Measurements from ENCODE around the gene ZNF516. TPM values are rescaled to one million over a fixed set of nuclear protein-coding genes. Genes with fewer than 3 reads are reported as not detected.

ZNF516 gene
- total RNA-seq, 4 donors from 2014 or later: 20.5 to 55.4 (median 22.4) TPM

- DNase-seq (ENCODE audit: low spot score in 2 of 2): no peak
- no peak overlapping the region for H3K27ac ChIP-seq
- peaks cover 17% of the 10 kb centered on the region for H3K4me1 ChIP-seq
- WGBS: 79% methylated on average over 9 of the region's 9 CpGs
- H3K9me3 ChIP-seq: no peaks in the 10 kb centered on the region
- H3K36me3 ChIP-seq: no peaks in the 10 kb centered on the region
- peaks cover 8% of the 10 kb centered on the region for H3K27me3 ChIP-seq
- H3K4me3 ChIP-seq: no peak overlapping the region
- TF ChIP-seq EP300 (IDR thresholded peaks at IDR 0.05): no peak
These were observed 35.8 kb upstream of the ZNF516 start for GRCh38 chr18:76530846-76531245.

GRCh38 chr18:76530391-76530790 is 35.3 kb upstream of the ZNF516 start:
- Histone ChIP-seq H3K9me3 (no peaks in the 10 kb centered on the region), H3K36me3 (no peaks in the 10 kb centered on the region), H3K27ac (no peak overlapping the region), H3K4me3 (no peak overlapping the region), H3K27me3 (peaks cover 8% of the 10 kb centered on the region), H3K4me1 (peaks cover 17% of the 10 kb centered on the region)
- TF ChIP-seq POLR2A (IDR thresholded peaks at IDR 0.05) (no peak), POLR2AphosphoS5 (IDR thresholded peaks at IDR 0.05) (no peak), EP300 (IDR thresholded peaks at IDR 0.05) (no peak)
- TF ChIP-seq, protein P1, sequence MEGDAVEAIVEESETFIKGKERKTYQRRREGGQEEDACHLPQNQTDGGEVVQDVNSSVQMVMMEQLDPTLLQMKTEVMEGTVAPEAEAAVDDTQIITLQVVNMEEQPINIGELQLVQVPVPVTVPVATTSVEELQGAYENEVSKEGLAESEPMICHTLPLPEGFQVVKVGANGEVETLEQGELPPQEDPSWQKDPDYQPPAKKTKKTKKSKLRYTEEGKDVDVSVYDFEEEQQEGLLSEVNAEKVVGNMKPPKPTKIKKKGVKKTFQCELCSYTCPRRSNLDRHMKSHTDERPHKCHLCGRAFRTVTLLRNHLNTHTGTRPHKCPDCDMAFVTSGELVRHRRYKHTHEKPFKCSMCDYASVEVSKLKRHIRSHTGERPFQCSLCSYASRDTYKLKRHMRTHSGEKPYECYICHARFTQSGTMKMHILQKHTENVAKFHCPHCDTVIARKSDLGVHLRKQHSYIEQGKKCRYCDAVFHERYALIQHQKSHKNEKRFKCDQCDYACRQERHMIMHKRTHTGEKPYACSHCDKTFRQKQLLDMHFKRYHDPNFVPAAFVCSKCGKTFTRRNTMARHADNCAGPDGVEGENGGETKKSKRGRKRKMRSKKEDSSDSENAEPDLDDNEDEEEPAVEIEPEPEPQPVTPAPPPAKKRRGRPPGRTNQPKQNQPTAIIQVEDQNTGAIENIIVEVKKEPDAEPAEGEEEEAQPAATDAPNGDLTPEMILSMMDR (IDR thresholded peaks at IDR 0.05): no peak
- WGBS: 96% methylated on average over 10 of the region's 11 CpGs
- DNase-seq (ENCODE audit: low spot score in 2 of 2): no peak

GRCh38 chr18:76529433-76529811 is 34.4 kb upstream of the ZNF516 start:
- TF ChIP-seq, protein P1 (IDR thresholded peaks at IDR 0.05): no peak
- no peak for TF ChIP-seq EP300 (IDR thresholded peaks at IDR 0.05)
- no peak for TF ChIP-seq POLR2A (IDR thresholded peaks at IDR 0.05)
- no peak for TF ChIP-seq POLR2AphosphoS5 (IDR thresholded peaks at IDR 0.05)
- H3K4me3 ChIP-seq: peak overlapping the region; percentile 49
- H3K27me3 ChIP-seq: peaks cover 14% of the 10 kb centered on the region
- no peak for DNase-seq (ENCODE audit: low spot score in 2 of 2)
- no peaks in the 10 kb centered on the region for H3K36me3 ChIP-seq
- WGBS: 79% methylated on average over 23 of the region's 23 CpGs
- H3K4me1 ChIP-seq: peaks cover 24% of the 10 kb centered on the region
- peak overlapping the region; percentile 76 for H3K27ac ChIP-seq
- no peaks in the 10 kb centered on the region for H3K9me3 ChIP-seq

DNA sequence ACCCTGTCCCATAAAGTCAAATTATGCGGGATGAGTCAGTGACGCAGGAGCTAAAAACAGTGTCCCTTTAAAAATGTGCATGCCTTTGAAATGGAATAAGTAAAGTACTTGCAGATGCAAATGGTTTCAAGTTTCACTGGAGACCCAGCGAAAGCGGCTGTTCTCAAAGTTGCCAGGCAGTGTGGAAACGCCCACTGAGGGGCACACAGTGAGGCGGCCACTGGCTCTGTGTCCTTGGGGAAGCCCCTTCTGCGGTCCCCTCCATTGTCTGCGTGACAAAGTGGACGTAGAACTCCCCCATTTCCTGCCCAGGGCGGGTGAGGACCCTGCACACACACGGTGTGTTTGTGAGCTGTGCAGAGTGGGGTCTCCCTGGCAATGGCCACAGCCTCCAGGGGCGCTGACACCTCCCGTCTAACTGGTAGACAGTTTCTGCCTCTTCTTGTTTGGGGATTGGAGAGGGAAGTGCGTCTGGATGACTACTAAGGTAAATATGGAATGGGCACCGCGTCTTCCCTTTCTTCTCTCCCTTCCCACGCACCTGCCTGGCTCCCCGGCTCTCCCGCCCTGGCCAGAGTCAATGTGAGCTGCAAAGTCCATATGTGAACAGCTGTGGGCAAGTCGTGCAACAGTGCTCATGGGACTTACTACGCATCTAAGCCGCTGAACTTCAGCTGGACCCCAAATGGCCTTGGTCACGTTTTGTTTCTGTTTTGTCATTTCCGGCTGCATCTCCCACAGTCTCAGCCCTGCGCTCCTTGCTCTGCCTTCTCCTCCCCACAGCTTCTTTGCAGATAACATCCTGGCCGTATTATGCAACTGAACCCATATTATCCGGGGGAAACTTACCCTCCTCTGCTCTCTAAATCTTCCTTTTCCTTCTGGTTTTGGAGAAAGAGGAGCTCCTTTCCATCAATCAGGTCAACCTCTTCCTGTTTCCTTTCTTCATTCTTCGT is 33.7 kb upstream of the ZNF516 start:
- no peaks in the 10 kb centered on the region for H3K36me3 ChIP-seq

DNA sequence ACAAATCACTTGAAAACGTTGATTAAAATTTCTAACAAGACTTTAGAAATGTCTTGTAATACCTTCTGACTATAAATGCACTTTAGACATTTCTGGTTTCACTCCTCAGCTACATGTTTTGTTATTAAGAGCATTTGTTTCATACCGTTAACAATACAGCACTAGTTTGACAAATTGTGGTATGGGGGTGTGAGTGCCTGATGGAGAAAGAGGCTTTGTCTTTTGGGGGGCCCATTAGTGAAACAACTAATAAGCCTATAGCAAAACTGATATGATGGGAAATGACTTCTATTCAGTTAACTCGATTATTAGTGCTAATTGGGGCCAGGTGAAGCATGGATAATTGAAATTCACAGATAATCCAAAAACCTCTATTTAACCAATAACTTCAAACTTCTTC is 30.9 kb upstream of the ZNF516 start:
- Histone ChIP-seq H3K4me1 (peaks cover 24% of the 10 kb centered on the region), H3K27me3 (peaks cover 14% of the 10 kb centered on the region), H3K4me3 (no peak overlapping the region), H3K36me3 (no peaks in the 10 kb centered on the region), H3K9me3 (no peaks in the 10 kb centered on the region), H3K27ac (no peak overlapping the region)
- DNase-seq (ENCODE audit: low spot score in 2 of 2): no peak
- WGBS: 62% methylated on average over 3 of the region's 3 CpGs
- TF ChIP-seq POLR2A (IDR thresholded peaks at IDR 0.05) (no peak), EP300 (IDR thresholded peaks at IDR 0.05) (no peak), POLR2AphosphoS5 (IDR thresholded peaks at IDR 0.05) (no peak)
- TF ChIP-seq, protein P1 (IDR thresholded peaks at IDR 0.05): no peak

More for the DNA sequence above, 33.7 kb upstream of the ZNF516 start:
- Histone ChIP-seq H3K4me1 (peaks cover 24% of the 10 kb centered on the region), H3K4me3 (peak overlapping the region; percentile 49), H3K27ac (peak overlapping the region; percentile 76), H3K9me3 (no peaks in the 10 kb centered on the region), H3K27me3 (peaks cover 14% of the 10 kb centered on the region)
- WGBS: 11% methylated on average over 26 of the region's 28 CpGs
- peak in 1 of 2 donors; percentile 69 for DNase-seq (ENCODE audit: low spot score in 2 of 2)
- no peak for TF ChIP-seq EP300 (IDR thresholded peaks at IDR 0.05)
- TF ChIP-seq POLR2AphosphoS5 (IDR thresholded peaks at IDR 0.05): peak in 1 of 3 donors; percentile 28
- no peak for TF ChIP-seq POLR2A (IDR thresholded peaks at IDR 0.05)
- TF ChIP-seq, protein P1 (IDR thresholded peaks at IDR 0.05): no peak
